ENCODE data around the gene PARP8.

DNA sequence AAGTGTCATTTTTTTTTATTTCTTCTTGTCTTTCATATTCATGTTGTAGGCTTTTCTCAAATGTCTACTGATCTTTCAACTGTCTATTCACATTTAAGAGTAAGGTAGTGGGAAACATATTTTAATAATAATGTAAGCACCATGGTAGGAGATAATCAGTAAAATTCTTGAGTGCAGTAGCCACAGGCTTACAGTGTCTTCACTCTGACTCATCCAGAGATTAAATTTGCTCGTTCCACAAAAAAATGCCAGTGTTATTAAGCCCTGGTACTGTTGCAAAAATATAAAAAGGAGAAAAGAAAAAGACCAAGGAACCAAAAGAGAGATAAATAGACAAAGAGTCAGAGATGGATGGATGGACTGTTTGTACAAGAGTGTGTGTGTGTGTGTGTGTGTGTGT, 43.0 kb downstream of the PARP8 start:
- no peak for TF ChIP-seq CTCF (IDR thresholded peaks at IDR 0.05)
- TF ChIP-seq POLR2A (IDR thresholded peaks at IDR 0.05): no peak
